H1 (cell line): Measurements from ENCODE around the gene FAM184B. TPM values are rescaled to one million over a fixed set of nuclear protein-coding genes. Genes with fewer than 3 reads are reported as not detected.

ENCODE experiments used
- CREB1 ChIP-seq: IDR thresholded peaks from 2 replicates; pipeline ENCODE4 v1.6.1; 2012; ENCODE audit warnings: inconsistent platforms
- PHF8 ChIP-seq: fragments of 200-600 bp; sonication (generic); conservative IDR thresholded peaks from 2 replicates; pipeline ENCODE4 v1.7.1; 2012; ENCODE audit warnings: low read depth, mild to moderate bottlenecking, inconsistent platforms, low read length, moderate library complexity
- POLR2AphosphoS5 ChIP-seq: IDR thresholded peaks from 2 replicates; pipeline ENCODE4 v1.6.1; 2011; ENCODE audit warnings: low read depth, low read length
- SIN3A ChIP-seq, 2 experiments: IDR thresholded peaks in 1 of 2; conservative IDR thresholded peaks in 1 of 2; 2 replicates each; pipeline ENCODE4 v1.6.1; 2011 to 2012; ENCODE audit warnings: low read length in 2 of 2, improper control_type of control experiment in 1 of 2, low read depth in 1 of 2, mild to moderate bottlenecking in 1 of 2
- SIX5 ChIP-seq: IDR thresholded peaks from 2 replicates; pipeline ENCODE4 v1.6.1; 2011; ENCODE audit warnings: mild to moderate bottlenecking, low read depth, low read length
- SP2 ChIP-seq: IDR thresholded peaks from 2 replicates; pipeline ENCODE4 v1.6.1; 2012; ENCODE audit warnings: mild to moderate bottlenecking, low read length, inconsistent platforms
- SUZ12 ChIP-seq: fragments of 200-600 bp; sonication (generic); IDR thresholded peaks from 2 replicates; pipeline ENCODE4 v1.6.1; 2012; ENCODE audit warnings: mild to moderate bottlenecking, inconsistent platforms, low read length, moderate library complexity, mixed read lengths
- TAF1 ChIP-seq: IDR thresholded peaks from 2 replicates; pipeline ENCODE4 v1.6.1; 2011; ENCODE audit warnings: mild to moderate bottlenecking, low read depth, low read length
- polyA plus RNA-seq, 7 experiments: library from polyadenylated mRNA; depleted of rRNA in 3 of 7; stranded (reverse) in 5 of 7; unstranded in 2 of 7; fragments of >200 nt in 5 of 7; fragments of 200-250 nt in 2 of 7; gene quantifications; 1 replicate in 5 of 7; 2 replicates in 1 of 7; 4 replicates in 1 of 7; pipeline versions ENCODE4 v1.2.1 to v1.2.3, GENCODE V29; 2011 to 2013; ENCODE audit warnings: missing spikeins in 2 of 7, mixed read lengths in 2 of 7
- total RNA-seq: library from RNA; stranded (reverse); fragmentation: NEBNext Ultra II Directional; extraction: Animal tissue kit (Norgen Biotek cat#: 25700); gene quantifications from 2 replicates; pipeline ENCODE4 v1.2.1, GENCODE V29; 2021
- TF ChIP-seq, protein P1 (sequence below): fragments of 300-600 bp; sonication (generic); IDR thresholded peaks from 2 replicates; pipeline ENCODE4 v1.7.1; 2012; ENCODE audit warnings: low read length, moderate library complexity, mild to moderate bottlenecking, inconsistent platforms; ENCODE audit not compliant: insufficient replicate concordance

Gene FAM184B
- total and polyA plus RNA-seq, 2 of the 8 experiments (the other 6 are each of a cell fraction or from before 2014, with no cell fraction given), result 0.05 to 0.39 TPM

GRCh38 chr4:17690898-17691297, 90.5 kb downstream of the FAM184B start (continued):
- TF ChIP-seq, protein P1, sequence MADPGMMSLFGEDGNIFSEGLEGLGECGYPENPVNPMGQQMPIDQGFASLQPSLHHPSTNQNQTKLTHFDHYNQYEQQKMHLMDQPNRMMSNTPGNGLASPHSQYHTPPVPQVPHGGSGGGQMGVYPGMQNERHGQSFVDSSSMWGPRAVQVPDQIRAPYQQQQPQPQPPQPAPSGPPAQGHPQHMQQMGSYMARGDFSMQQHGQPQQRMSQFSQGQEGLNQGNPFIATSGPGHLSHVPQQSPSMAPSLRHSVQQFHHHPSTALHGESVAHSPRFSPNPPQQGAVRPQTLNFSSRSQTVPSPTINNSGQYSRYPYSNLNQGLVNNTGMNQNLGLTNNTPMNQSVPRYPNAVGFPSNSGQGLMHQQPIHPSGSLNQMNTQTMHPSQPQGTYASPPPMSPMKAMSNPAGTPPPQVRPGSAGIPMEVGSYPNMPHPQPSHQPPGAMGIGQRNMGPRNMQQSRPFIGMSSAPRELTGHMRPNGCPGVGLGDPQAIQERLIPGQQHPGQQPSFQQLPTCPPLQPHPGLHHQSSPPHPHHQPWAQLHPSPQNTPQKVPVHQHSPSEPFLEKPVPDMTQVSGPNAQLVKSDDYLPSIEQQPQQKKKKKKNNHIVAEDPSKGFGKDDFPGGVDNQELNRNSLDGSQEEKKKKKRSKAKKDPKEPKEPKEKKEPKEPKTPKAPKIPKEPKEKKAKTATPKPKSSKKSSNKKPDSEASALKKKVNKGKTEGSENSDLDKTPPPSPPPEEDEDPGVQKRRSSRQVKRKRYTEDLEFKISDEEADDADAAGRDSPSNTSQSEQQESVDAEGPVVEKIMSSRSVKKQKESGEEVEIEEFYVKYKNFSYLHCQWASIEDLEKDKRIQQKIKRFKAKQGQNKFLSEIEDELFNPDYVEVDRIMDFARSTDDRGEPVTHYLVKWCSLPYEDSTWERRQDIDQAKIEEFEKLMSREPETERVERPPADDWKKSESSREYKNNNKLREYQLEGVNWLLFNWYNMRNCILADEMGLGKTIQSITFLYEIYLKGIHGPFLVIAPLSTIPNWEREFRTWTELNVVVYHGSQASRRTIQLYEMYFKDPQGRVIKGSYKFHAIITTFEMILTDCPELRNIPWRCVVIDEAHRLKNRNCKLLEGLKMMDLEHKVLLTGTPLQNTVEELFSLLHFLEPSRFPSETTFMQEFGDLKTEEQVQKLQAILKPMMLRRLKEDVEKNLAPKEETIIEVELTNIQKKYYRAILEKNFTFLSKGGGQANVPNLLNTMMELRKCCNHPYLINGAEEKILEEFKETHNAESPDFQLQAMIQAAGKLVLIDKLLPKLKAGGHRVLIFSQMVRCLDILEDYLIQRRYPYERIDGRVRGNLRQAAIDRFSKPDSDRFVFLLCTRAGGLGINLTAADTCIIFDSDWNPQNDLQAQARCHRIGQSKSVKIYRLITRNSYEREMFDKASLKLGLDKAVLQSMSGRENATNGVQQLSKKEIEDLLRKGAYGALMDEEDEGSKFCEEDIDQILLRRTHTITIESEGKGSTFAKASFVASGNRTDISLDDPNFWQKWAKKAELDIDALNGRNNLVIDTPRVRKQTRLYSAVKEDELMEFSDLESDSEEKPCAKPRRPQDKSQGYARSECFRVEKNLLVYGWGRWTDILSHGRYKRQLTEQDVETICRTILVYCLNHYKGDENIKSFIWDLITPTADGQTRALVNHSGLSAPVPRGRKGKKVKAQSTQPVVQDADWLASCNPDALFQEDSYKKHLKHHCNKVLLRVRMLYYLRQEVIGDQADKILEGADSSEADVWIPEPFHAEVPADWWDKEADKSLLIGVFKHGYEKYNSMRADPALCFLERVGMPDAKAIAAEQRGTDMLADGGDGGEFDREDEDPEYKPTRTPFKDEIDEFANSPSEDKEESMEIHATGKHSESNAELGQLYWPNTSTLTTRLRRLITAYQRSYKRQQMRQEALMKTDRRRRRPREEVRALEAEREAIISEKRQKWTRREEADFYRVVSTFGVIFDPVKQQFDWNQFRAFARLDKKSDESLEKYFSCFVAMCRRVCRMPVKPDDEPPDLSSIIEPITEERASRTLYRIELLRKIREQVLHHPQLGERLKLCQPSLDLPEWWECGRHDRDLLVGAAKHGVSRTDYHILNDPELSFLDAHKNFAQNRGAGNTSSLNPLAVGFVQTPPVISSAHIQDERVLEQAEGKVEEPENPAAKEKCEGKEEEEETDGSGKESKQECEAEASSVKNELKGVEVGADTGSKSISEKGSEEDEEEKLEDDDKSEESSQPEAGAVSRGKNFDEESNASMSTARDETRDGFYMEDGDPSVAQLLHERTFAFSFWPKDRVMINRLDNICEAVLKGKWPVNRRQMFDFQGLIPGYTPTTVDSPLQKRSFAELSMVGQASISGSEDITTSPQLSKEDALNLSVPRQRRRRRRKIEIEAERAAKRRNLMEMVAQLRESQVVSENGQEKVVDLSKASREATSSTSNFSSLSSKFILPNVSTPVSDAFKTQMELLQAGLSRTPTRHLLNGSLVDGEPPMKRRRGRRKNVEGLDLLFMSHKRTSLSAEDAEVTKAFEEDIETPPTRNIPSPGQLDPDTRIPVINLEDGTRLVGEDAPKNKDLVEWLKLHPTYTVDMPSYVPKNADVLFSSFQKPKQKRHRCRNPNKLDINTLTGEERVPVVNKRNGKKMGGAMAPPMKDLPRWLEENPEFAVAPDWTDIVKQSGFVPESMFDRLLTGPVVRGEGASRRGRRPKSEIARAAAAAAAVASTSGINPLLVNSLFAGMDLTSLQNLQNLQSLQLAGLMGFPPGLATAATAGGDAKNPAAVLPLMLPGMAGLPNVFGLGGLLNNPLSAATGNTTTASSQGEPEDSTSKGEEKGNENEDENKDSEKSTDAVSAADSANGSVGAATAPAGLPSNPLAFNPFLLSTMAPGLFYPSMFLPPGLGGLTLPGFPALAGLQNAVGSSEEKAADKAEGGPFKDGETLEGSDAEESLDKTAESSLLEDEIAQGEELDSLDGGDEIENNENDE, result no peak
- TF ChIP-seq SUZ12 (no peak), SIX5 (no peak), POLR2AphosphoS5 (no peak), SIN3A (conservative IDR thresholded peaks at IDR 0.05 in 1 of 2, IDR thresholded peaks at IDR 0.05 in 1 of 2; ENCODE audit: low read depth in 1 of 2, low read length in 2 of 2) (no peak), CREB1 (no peak), TAF1 (no peak), SP2 (no peak), PHF8 (no peak)
